Breast epithelium (tissue), 3 donors: ENCODE results near the gene CCNDBP1.

Experiments used
- POLR2A ChIP-seq: fragments of 450-650 bp; IDR thresholded peaks from one replicate; pipeline ENCODE4 v1.6.1; 2016; ENCODE audit warnings: antibody characterized with exemption, mild to moderate bottlenecking, moderate library complexity
- POLR2AphosphoS5 ChIP-seq, 3 donors: sonication (generic); formaldehyde crosslinking; IDR thresholded peaks; one replicate each; pipeline ENCODE4 v1.6.1; 2017; ENCODE audit warnings: antibody characterized with exemption in 3 of 3
- TF ChIP-seq, protein P1 (sequence below), 3 donors: fragments of 450-650 bp; IDR thresholded peaks; one replicate each; pipeline ENCODE4 v1.5.1; 2016 to 2017; ENCODE audit warnings: antibody characterized with exemption in 3 of 3, mild to moderate bottlenecking in 3 of 3, moderate library complexity in 3 of 3

DNA sequence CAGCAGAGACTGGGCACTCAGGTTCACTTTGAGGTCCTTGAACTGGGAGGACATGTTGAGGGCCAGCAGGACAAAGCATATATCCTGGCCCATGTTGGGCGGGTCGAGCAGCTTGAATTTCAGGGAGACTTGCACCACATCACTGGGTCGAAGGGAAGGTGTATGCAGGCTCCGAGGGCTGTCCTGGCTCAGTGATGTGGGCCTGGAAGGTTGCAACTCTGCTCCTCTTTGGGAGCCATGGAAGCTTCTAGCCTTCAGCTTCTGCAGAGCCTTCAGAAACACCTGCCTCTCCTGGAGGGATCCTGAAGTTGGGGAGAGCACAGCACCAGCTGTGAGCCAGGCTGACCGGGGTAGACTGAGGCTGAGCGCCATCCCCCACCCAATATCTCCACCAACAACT, 50.3 kb downstream of the CCNDBP1 start:
- TF ChIP-seq POLR2A, result no peak
- TF ChIP-seq, protein P1, sequence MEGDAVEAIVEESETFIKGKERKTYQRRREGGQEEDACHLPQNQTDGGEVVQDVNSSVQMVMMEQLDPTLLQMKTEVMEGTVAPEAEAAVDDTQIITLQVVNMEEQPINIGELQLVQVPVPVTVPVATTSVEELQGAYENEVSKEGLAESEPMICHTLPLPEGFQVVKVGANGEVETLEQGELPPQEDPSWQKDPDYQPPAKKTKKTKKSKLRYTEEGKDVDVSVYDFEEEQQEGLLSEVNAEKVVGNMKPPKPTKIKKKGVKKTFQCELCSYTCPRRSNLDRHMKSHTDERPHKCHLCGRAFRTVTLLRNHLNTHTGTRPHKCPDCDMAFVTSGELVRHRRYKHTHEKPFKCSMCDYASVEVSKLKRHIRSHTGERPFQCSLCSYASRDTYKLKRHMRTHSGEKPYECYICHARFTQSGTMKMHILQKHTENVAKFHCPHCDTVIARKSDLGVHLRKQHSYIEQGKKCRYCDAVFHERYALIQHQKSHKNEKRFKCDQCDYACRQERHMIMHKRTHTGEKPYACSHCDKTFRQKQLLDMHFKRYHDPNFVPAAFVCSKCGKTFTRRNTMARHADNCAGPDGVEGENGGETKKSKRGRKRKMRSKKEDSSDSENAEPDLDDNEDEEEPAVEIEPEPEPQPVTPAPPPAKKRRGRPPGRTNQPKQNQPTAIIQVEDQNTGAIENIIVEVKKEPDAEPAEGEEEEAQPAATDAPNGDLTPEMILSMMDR (IDR thresholded peaks at IDR 0.05), result no peak
- no peak for TF ChIP-seq POLR2AphosphoS5 (IDR thresholded peaks at IDR 0.05)
